Upper lobe of right lung (tissue), 1 donor: ENCODE data around the gene CD74. TPM values are rescaled to one million over a fixed set of nuclear protein-coding genes. Genes with fewer than 3 reads are reported as not detected.

ENCODE experiments used
- ATAC-seq: fragments of 200-7000 bp; cut with Tn5 transposase; one replicate; pipeline ENCODE4 v1.9.1; 2020; ENCODE audit warnings: mild to moderate bottlenecking, moderate library complexity
- DNase-seq: peaks from one replicate; pipeline ENCODE4 v3.0.0-alpha.2; 2020
- H3K27ac ChIP-seq: fragments of 200-600 bp; one replicate; pipeline ENCODE4 v1.8.0; 2022
- H3K27me3 ChIP-seq: fragments of 200-600 bp; one replicate; pipeline ENCODE4 v1.8.0; 2022; ENCODE audit warnings: mild to moderate bottlenecking
- H3K36me3 ChIP-seq: fragments of 200-600 bp; one replicate; pipeline ENCODE4 v1.8.0; 2022
- H3K4me1 ChIP-seq: fragments of 200-600 bp; one replicate; pipeline ENCODE4 v1.8.0; 2022
- H3K4me3 ChIP-seq: fragments of 200-600 bp; one replicate; pipeline ENCODE4 v1.8.0; 2022; ENCODE audit warnings: mild to moderate bottlenecking
- H3K9me3 ChIP-seq: fragments of 200-600 bp; one replicate; pipeline ENCODE4 v1.8.0; 2022
- intact Hi-C: fragments of 100-400 bp; cut with DNase I; formaldehyde crosslinking; loops from one replicate; pipeline ENCODE4 v1.11.0; 2022
- total RNA-seq: library from RNA; stranded (reverse); fragmentation: NEBNext Ultra II Directional; extraction: Animal tissue kit (Norgen Biotek cat#: 25700); gene quantifications from one replicate; pipeline ENCODE4 v1.2.1, GENCODE V29; 2021
- TF ChIP-seq, protein P1 (sequence below): fragments of 200-600 bp; IDR thresholded peaks from one replicate; pipeline ENCODE4 v1.8.0; 2022; ENCODE audit warnings: antibody characterized with exemption
- donor health status: DM: no; HTN: yes; CAD: no; lungs with severe emphysema.

Gene CD74
- total RNA-seq, 1 donor from 2014 or later = 2,961 TPM

DNA sequence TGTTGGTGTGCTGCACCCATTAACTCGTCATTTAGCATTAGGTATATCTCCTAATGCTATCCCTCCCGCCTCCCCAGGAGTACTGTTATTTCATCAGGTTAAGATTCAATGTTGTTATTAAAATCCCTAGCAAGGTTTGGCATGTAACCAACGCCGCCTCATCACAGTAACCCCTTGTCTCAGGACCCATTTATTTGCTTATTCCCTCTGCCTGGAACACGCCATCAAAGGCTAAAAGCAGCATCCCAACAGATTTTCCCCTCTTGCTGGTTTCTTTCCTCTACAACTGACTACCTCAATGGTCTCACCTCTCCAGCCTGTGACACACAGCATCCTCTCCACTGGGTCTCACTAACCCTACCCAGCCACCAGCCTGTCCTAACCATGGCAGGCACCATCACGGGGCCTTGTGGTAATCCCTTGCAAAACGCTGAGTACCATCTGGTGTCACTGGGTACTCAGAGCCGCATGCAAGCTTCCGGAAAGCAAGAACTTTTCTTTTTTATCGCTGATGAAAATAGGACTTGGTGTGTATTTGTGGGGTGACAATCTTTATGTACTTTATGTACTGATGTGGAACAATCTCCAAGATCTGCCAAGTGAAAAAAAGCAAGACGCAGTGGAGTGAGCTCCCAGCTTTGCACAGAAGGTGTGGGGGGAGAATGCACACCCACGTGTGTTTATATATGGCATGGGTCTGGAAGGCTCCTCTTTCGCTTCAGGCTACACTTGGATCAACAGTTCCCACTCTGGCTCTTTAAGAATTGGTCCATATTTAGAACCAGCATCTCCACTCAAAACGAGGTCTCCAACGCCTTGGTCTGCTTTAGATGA is 30.7 kb upstream of the CD74 start:
- TF ChIP-seq, protein P1, sequence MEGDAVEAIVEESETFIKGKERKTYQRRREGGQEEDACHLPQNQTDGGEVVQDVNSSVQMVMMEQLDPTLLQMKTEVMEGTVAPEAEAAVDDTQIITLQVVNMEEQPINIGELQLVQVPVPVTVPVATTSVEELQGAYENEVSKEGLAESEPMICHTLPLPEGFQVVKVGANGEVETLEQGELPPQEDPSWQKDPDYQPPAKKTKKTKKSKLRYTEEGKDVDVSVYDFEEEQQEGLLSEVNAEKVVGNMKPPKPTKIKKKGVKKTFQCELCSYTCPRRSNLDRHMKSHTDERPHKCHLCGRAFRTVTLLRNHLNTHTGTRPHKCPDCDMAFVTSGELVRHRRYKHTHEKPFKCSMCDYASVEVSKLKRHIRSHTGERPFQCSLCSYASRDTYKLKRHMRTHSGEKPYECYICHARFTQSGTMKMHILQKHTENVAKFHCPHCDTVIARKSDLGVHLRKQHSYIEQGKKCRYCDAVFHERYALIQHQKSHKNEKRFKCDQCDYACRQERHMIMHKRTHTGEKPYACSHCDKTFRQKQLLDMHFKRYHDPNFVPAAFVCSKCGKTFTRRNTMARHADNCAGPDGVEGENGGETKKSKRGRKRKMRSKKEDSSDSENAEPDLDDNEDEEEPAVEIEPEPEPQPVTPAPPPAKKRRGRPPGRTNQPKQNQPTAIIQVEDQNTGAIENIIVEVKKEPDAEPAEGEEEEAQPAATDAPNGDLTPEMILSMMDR = no peak
- peaks cover 52% of the 10 kb centered on the region for H3K36me3 ChIP-seq
- intact Hi-C loops = no loop called here

DNA sequence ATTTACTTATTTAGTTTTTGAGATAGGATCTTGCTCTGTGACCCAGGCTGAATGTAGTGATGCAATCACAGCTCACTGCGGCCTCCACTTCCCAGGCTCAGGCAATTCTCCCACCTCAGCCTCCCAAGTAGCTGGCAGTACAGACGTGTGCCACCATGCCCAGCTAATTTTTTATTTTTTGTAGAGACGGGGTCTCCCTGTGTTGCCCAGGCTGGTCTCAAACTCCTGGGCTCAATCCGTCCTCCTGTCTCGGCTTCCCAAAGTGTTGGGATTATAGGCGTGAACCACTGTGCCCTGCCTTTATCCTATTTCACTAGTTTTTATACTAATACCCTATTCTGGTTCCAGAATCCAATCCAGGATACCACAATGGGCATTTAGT is 30.0 kb upstream of the CD74 start:
- peaks cover 49% of the 10 kb centered on the region for H3K36me3 ChIP-seq

More for the DNA sequence above, 30.7 kb upstream of the CD74 start:
- H3K4me1 ChIP-seq = peaks cover 11% of the 10 kb centered on the region
- DNase-seq (no peak), ATAC-seq (no peak)
- H3K27me3 ChIP-seq = no peaks in the 10 kb centered on the region
- no peak overlapping the region for H3K27ac ChIP-seq
- no peak overlapping the region for H3K4me3 ChIP-seq
- no peaks in the 10 kb centered on the region for H3K9me3 ChIP-seq

DNA sequence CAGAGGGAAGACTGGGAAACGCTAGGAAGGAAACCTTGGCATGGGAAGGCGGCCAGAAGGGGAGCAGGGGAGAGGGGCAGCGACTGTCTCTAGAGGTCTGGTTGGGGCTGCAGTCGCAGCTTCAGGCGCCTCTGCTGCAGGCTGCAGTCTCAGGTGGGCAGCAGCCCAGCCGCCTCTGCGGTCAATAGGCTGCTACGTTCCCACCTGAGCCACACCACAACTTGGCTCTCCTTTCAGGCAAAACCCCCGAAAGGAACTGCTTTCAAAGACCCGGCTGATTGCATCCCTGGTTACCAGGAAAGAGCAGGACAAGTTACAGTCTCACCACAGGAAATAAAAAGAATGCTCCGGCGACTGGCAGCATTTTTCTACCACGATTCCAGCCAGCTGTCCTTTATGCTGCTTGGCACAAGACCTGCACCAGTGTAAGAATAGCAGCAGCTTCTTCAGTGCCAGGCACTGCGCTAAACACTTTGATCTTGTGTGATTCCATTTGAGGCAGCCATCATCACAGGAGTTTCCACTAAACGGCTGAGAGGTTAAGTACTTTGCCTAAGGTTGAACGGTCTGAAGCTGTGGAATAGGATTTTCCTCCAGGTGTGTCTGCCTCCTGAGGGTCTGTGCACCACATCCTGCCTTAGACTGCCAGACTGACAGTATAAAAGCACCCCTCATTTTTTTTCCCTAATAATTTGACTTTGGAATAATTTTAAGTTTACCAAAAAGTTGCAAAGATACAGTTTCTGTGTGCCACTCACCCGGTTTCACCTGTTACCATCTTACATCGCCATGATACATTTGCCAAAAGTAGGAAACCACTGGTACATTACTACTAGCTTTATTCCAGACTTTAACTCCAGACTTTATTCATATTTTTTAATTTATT is 29.3 kb upstream of the CD74 start:
- H3K4me1 ChIP-seq = no peaks in the 10 kb centered on the region
- intact Hi-C loops = no loop called here
- TF ChIP-seq, protein P1 = no peak
- no peaks in the 10 kb centered on the region for H3K27me3 ChIP-seq
- DNase-seq (no peak), ATAC-seq (no peak)
- no peak overlapping the region for H3K27ac ChIP-seq
- H3K4me3 ChIP-seq = no peak overlapping the region
- no peaks in the 10 kb centered on the region for H3K9me3 ChIP-seq
- H3K36me3 ChIP-seq = peaks cover 43% of the 10 kb centered on the region

More for the DNA sequence above, 30.0 kb upstream of the CD74 start:
- TF ChIP-seq, protein P1 = no peak
- Histone ChIP-seq H3K9me3 (no peaks in the 10 kb centered on the region), H3K4me3 (no peak overlapping the region), H3K4me1 (peaks cover 3% of the 10 kb centered on the region), H3K27ac (no peak overlapping the region), H3K27me3 (no peaks in the 10 kb centered on the region)
- DNase-seq (no peak), ATAC-seq (no peak)
- intact Hi-C loops = no loop called here

DNA sequence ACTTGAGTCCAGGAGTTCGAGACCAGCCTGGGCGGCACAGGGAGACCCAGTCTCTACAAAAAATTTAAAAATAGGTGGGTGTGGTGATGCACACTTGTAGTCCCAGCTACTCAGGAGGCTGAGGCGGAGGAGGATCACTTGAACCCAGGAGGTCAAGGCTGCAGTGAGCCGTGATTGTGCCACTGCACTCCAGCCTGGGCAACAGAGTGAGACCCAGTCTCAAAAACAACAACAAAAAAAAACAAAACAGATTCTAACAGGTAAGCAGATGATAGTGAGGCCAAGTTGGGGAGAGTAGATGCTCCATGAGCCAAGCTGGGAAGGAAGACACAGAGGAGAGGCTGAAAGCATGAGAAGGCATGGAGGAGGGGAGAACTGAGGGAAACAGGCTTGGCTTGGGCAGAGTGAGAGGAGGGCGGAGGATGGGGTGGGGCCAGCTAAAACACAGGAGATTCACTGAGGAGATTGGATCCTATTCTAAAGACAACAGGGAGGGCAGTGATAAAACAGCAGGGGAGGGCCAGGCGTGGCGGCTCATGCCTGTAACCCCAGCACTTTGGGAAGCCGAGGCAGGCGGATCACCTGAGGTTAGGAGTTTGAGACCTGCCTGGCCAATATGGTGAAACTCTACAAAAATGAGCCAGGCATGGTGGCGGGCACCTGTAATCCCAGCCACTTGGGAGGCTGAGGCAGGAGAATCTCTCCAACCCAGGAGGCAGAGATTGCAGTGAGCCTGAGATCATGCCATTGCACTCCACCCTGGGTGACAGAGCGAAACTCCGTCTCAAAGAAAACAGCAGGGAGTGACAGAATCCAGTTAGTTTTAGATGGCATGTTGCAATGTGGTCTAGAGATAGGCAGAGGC is 28.5 kb upstream of the CD74 start:
- H3K27ac ChIP-seq = no peak overlapping the region
- no peaks in the 10 kb centered on the region for H3K9me3 ChIP-seq
- H3K4me3 ChIP-seq = no peak overlapping the region
- H3K36me3 ChIP-seq = peaks cover 34% of the 10 kb centered on the region
- DNase-seq = no peak
- no peaks in the 10 kb centered on the region for H3K27me3 ChIP-seq
- no peak for ATAC-seq
- no peaks in the 10 kb centered on the region for H3K4me1 ChIP-seq
- intact Hi-C loops = no loop called here
- TF ChIP-seq, protein P1 = no peak

DNA sequence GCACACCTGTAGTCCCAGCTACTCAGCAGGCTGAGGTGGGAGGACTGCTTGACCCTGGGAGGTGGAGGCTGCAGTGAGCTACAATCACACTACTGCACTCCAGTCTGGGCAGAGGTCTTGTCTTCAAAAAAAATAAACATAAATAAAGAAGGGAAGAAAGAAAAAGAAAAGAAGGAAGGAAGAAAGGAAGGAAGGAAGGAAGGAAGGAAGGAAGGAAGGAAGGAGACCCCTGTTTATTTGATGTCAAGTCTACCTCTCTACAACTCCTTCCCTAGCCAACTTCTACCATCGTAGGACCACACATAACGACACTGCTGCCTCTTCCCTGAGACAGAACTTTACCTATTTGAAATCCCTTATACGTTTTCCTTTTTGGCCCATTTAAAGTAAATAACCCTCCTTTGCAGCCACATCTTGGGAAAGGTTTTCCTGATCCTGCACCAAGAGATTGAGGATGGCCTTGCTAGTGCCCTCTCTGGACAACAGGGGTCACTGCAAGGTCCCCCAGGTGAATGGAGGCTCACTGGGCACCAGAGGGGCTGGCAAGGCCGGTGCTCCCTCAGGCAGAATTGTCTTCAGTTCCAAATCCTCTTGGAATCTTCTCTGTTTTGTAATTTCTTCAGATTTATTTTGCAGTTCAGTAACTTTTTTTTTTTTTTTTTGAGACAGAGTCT is 26.3 kb upstream of the CD74 start:
- Histone ChIP-seq H3K27me3 (no peaks in the 10 kb centered on the region), H3K9me3 (no peaks in the 10 kb centered on the region), H3K36me3 (peaks cover 12% of the 10 kb centered on the region), H3K27ac (no peak overlapping the region), H3K4me3 (no peak overlapping the region), H3K4me1 (peaks cover 4% of the 10 kb centered on the region)
- DNase-seq (no peak), ATAC-seq (peak; percentile 68)
- intact Hi-C loops = no loop called here
- TF ChIP-seq, protein P1 = peak; percentile 60
